C4-2B (cell line): ENCODE data around the gene NEIL1.

Source experiments
- CTCF ChIP-seq: fragments of 450-650 bp; conservative IDR thresholded peaks from 2 replicates; pipeline ENCODE4 v1.5.1; 2017; ENCODE audit warnings: mild to moderate bottlenecking
- ZFX ChIP-seq: fragments of 450-650 bp; IDR thresholded peaks from 2 replicates; pipeline ENCODE4 v1.6.1; 2017

DNA sequence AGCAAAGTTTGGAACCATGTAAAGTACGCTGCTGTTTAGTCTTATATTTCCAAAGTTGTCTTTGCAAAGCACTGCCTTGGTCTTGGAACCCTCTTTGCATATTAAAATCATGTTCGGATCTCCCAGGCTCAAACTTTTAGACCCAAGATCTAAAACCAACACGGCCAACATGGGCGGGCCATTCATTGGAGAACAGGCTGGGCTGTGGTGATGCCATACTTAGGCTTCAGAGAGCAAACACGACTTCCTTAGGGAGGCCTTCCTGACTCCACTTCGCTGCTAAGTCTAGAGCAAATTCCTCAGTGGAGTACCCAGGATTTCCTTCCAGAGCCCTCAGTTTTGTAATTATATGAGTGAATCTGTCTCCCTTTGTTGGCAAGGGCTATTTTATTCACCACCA is 18.0 kb downstream of the NEIL1 start:
- TF ChIP-seq CTCF (no peak), ZFX (no peak)
